Effector memory CD8-positive, alpha-beta T cell (primary cell): ENCODE results near the gene GSTM1.

Experiments
- ATAC-seq: fragments of 150-1000 bp; cut with Tn5 transposase; replicated peaks from 2 replicates; pipeline ENCODE4 v1.10.0; 2021; ENCODE audit warnings: mild to moderate bottlenecking, moderate library complexity
- DNase-seq, 3 experiments: peaks; one replicate each; pipeline ENCODE4 v3.0.0; 2021
- H3K27ac Mint-ChIP-seq, 2 donors: one replicate each; pipeline ENCODE4 v1.8.0; 2022; ENCODE audit warnings: mild to moderate bottlenecking in 2 of 2, mixed read lengths in 2 of 2, moderate library complexity in 2 of 2
- H3K27me3 Mint-ChIP-seq, 2 donors: one replicate each; pipeline ENCODE4 v1.8.0; 2022; ENCODE audit warnings: mixed read lengths in 2 of 2
- H3K36me3 Mint-ChIP-seq: one replicate; pipeline ENCODE4 v1.8.0; 2022; ENCODE audit warnings: mild to moderate bottlenecking, moderate library complexity, mixed read lengths; ENCODE audit not compliant: insufficient read depth
- H3K4me1 Mint-ChIP-seq, 2 donors: one replicate each; pipeline ENCODE4 v1.8.0; 2022; ENCODE audit warnings: low read depth in 2 of 2, mixed read lengths in 2 of 2
- H3K4me3 Mint-ChIP-seq, 2 donors: one replicate each; pipeline ENCODE4 v1.8.0; 2022; ENCODE audit warnings: mild to moderate bottlenecking in 2 of 2, mixed read lengths in 2 of 2, moderate library complexity in 2 of 2
- H3K9me3 Mint-ChIP-seq, 2 donors: one replicate each; pipeline ENCODE4 v1.8.0; 2022; ENCODE audit warnings: mixed read lengths in 2 of 2

The GSTM1 gene

GRCh38 chr1:109716121-109716520 is 28.5 kb downstream of the GSTM1 start:
- Mint-ChIP-seq H3K36me3 (no peaks in the 10 kb centered on the region), H3K4me3 (no peak overlapping the region), H3K9me3 (no peaks in the 10 kb centered on the region), H3K27me3 (peaks cover 44 to 57% of the 10 kb centered on the region in 2 donors), H3K27ac (peak overlapping the region in 1 of 2 donors; percentile 46), H3K4me1 (no peaks in the 10 kb centered on the region)
- DNase-seq (no peak), ATAC-seq (no peak)

- Mint-ChIP-seq H3K4me1 (no peaks in the 10 kb centered on the region), H3K9me3 (no peaks in the 10 kb centered on the region), H3K27me3 (peaks cover 44 to 60% of the 10 kb centered on the region in 2 donors), H3K4me3 (no peak overlapping the region), H3K27ac (no peak overlapping the region), H3K36me3 (no peaks in the 10 kb centered on the region)
- ATAC-seq (no peak), DNase-seq (no peak)
Observed at GRCh38 chr1:109716570-109717090, 29.0 kb downstream of the GSTM1 start.

- DNase-seq = no peak
- no peak overlapping the region for H3K4me3 Mint-ChIP-seq
- peak overlapping the region in 1 of 2 donors; percentile 2 for H3K27ac Mint-ChIP-seq
- no peaks in the 10 kb centered on the region for H3K36me3 Mint-ChIP-seq
- no peak for ATAC-seq
- no peaks in the 10 kb centered on the region for H3K4me1 Mint-ChIP-seq
- no peaks in the 10 kb centered on the region for H3K9me3 Mint-ChIP-seq
- H3K27me3 Mint-ChIP-seq = peaks cover 44 to 60% of the 10 kb centered on the region in 2 donors
Observed at GRCh38 chr1:109717729-109718128, 30.1 kb downstream of the GSTM1 start.

- Mint-ChIP-seq H3K36me3 (no peaks in the 10 kb centered on the region), H3K4me1 (no peaks in the 10 kb centered on the region), H3K9me3 (no peaks in the 10 kb centered on the region), H3K4me3 (no peak overlapping the region), H3K27ac (no peak overlapping the region), H3K27me3 (peaks cover 40 to 54% of the 10 kb centered on the region in 2 donors)
- ATAC-seq = no peak
- DNase-seq = no peak
Observed at GRCh38 chr1:109718495-109718894, 30.9 kb downstream of the GSTM1 start.

- Mint-ChIP-seq H3K4me1 (no peaks in the 10 kb centered on the region), H3K27me3 (peaks cover 31 to 46% of the 10 kb centered on the region in 2 donors), H3K9me3 (no peaks in the 10 kb centered on the region), H3K36me3 (no peaks in the 10 kb centered on the region), H3K4me3 (no peak overlapping the region), H3K27ac (no peak overlapping the region)
- DNase-seq (no peak), ATAC-seq (no peak)
Observed at GRCh38 chr1:109719337-109719837, 31.8 kb downstream of the GSTM1 start.

- Mint-ChIP-seq H3K4me1 (no peaks in the 10 kb centered on the region), H3K9me3 (no peaks in the 10 kb centered on the region), H3K27ac (no peak overlapping the region), H3K4me3 (no peak overlapping the region), H3K36me3 (no peaks in the 10 kb centered on the region), H3K27me3 (peaks cover 20 to 34% of the 10 kb centered on the region in 2 donors)
- no peak for ATAC-seq
- DNase-seq = no peak
Observed at GRCh38 chr1:109721042-109721441, 33.4 kb downstream of the GSTM1 start.

- H3K4me1 Mint-ChIP-seq = no peaks in the 10 kb centered on the region
- ATAC-seq = no peak
- no peaks in the 10 kb centered on the region for H3K36me3 Mint-ChIP-seq
- no peak overlapping the region for H3K27ac Mint-ChIP-seq
- peaks cover 17 to 28% of the 10 kb centered on the region in 2 donors for H3K27me3 Mint-ChIP-seq
- H3K4me3 Mint-ChIP-seq = no peak overlapping the region
- DNase-seq = no peak
- H3K9me3 Mint-ChIP-seq = no peaks in the 10 kb centered on the region
Observed at GRCh38 chr1:109721971-109722370, 34.4 kb downstream of the GSTM1 start.

GRCh38 chr1:109722908-109723691 is 35.5 kb downstream of the GSTM1 start:
- no peaks in the 10 kb centered on the region for H3K9me3 Mint-ChIP-seq
- ATAC-seq = no peak
- H3K27me3 Mint-ChIP-seq = peaks cover 11 to 24% of the 10 kb centered on the region in 2 donors
- no peaks in the 10 kb centered on the region for H3K4me1 Mint-ChIP-seq
- no peak overlapping the region for H3K27ac Mint-ChIP-seq
- no peak for DNase-seq
- H3K4me3 Mint-ChIP-seq = no peak overlapping the region
- no peaks in the 10 kb centered on the region for H3K36me3 Mint-ChIP-seq

GRCh38 chr1:109724933-109725332 is 37.3 kb downstream of the GSTM1 start:
- H3K4me1 Mint-ChIP-seq = no peaks in the 10 kb centered on the region
- ATAC-seq (no peak), DNase-seq (no peak)
- no peaks in the 10 kb centered on the region for H3K9me3 Mint-ChIP-seq
- H3K27ac Mint-ChIP-seq = no peak overlapping the region
- no peaks in the 10 kb centered on the region for H3K36me3 Mint-ChIP-seq
- peaks cover 6 to 36% of the 10 kb centered on the region in 2 donors for H3K27me3 Mint-ChIP-seq
- H3K4me3 Mint-ChIP-seq = no peak overlapping the region

GRCh38 chr1:109725510-109725909 is 37.9 kb downstream of the GSTM1 start:
- H3K4me1 Mint-ChIP-seq = no peaks in the 10 kb centered on the region
- DNase-seq (no peak), ATAC-seq (no peak)
- peaks cover 6 to 37% of the 10 kb centered on the region in 2 donors for H3K27me3 Mint-ChIP-seq
- no peak overlapping the region for H3K4me3 Mint-ChIP-seq
- no peaks in the 10 kb centered on the region for H3K9me3 Mint-ChIP-seq
- no peaks in the 10 kb centered on the region for H3K36me3 Mint-ChIP-seq
- no peak overlapping the region for H3K27ac Mint-ChIP-seq

GRCh38 chr1:109726007-109726406 is 38.4 kb downstream of the GSTM1 start:
- Mint-ChIP-seq H3K4me3 (no peak overlapping the region), H3K27ac (no peak overlapping the region), H3K4me1 (no peaks in the 10 kb centered on the region), H3K36me3 (no peaks in the 10 kb centered on the region), H3K27me3 (peaks cover 10 to 37% of the 10 kb centered on the region in 2 donors), H3K9me3 (no peaks in the 10 kb centered on the region)
- DNase-seq (no peak), ATAC-seq (no peak)

- DNase-seq = no peak
- Mint-ChIP-seq H3K9me3 (no peaks in the 10 kb centered on the region), H3K27ac (no peak overlapping the region), H3K27me3 (peaks cover 17 to 41% of the 10 kb centered on the region in 2 donors), H3K4me3 (no peak overlapping the region), H3K36me3 (no peaks in the 10 kb centered on the region), H3K4me1 (no peaks in the 10 kb centered on the region)
- no peak for ATAC-seq
Observed at GRCh38 chr1:109726728-109727373, 39.2 kb downstream of the GSTM1 start.

GRCh38 chr1:109728870-109729269 is 41.3 kb downstream of the GSTM1 start:
- no peak overlapping the region for H3K27ac Mint-ChIP-seq
- H3K36me3 Mint-ChIP-seq = no peaks in the 10 kb centered on the region
- DNase-seq (no peak), ATAC-seq (no peak)
- H3K4me1 Mint-ChIP-seq = no peaks in the 10 kb centered on the region
- H3K4me3 Mint-ChIP-seq = no peak overlapping the region
- H3K9me3 Mint-ChIP-seq = no peaks in the 10 kb centered on the region
- peaks cover 28 to 47% of the 10 kb centered on the region in 2 donors for H3K27me3 Mint-ChIP-seq

GRCh38 chr1:109730666-109731065 is 43.0 kb downstream of the GSTM1 start:
- Mint-ChIP-seq H3K9me3 (no peaks in the 10 kb centered on the region), H3K36me3 (no peaks in the 10 kb centered on the region), H3K4me1 (no peaks in the 10 kb centered on the region), H3K4me3 (no peak overlapping the region), H3K27ac (no peak overlapping the region), H3K27me3 (peaks cover 28 to 40% of the 10 kb centered on the region in 2 donors)
- no peak for ATAC-seq
- no peak for DNase-seq
